HG03095 (cell line): Measurements from ENCODE around the gene KIF21B.
"Not testable (repeated sequence)": the region's sequence is repeated elsewhere in the genome, so short reads cannot be mapped to it uniquely, and the experiment has no call there.

Experiments used
- ATAC-seq: cut with Tn5 transposase; IDR thresholded peaks from one replicate; pipeline ENCODE4 v1.9.1; 2021; ENCODE audit warnings: moderate library complexity; ENCODE audit not compliant: unreplicated experiment

Gene KIF21B

GRCh38 chr1:200971955-200972711, 51.4 kb downstream of the KIF21B start:
- ATAC-seq: no peak

DNA sequence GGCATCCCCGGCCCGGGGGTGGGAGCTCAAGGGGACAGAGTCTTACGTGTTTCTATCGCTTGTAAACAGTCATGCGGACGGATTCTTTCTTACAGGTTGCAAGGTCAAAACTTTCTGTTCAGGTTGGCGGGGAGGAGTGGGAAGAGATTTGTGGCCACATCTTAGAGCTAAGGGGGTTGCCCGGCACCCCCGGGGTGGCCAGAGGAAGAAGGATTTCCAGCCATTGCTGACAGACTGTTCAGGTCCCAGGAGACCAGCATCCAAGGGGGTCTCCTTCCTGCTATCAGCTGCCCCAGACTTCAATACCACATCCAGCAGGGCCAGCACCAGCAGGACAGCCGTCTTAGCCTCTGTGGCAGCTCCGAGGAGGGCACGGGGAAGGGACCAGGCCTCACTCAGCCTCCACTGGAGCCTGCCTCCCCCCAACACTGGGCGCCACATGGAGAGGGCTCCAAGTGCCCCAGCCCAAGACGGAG, 52.0 kb downstream of the KIF21B start:
- no peak for ATAC-seq

DNA sequence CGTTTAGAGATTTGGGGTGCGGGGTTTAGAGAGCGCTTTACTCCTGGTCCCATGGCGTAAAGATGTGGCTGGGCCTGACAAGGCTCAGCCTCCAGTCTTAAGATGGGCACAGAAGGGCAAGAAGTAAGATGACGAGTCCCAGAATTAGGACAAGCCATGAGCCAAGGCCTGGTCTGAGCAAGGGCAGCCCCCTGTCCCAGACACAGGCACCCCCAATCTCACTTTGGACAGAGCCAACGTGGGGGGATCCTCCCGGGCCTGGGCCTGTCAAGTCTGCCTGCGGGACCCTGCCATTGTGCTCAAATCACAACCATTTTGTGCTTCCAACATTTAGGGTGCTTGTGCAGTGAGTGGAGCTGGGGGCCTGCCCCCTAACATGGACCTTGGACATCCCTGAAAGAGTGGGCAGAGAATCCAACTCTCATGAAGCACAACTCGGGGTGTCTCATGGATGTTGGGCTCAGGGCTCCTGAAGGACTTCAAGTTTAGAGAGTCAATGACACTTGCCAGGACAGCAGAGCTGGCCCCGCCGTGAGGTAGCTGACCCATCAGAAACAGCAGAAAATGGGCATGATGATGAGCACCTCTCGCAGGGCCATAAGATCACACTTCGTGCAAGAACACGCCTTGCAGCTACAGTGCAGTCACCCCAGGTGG, 52.6 kb downstream of the KIF21B start:
- no peak for ATAC-seq

DNA sequence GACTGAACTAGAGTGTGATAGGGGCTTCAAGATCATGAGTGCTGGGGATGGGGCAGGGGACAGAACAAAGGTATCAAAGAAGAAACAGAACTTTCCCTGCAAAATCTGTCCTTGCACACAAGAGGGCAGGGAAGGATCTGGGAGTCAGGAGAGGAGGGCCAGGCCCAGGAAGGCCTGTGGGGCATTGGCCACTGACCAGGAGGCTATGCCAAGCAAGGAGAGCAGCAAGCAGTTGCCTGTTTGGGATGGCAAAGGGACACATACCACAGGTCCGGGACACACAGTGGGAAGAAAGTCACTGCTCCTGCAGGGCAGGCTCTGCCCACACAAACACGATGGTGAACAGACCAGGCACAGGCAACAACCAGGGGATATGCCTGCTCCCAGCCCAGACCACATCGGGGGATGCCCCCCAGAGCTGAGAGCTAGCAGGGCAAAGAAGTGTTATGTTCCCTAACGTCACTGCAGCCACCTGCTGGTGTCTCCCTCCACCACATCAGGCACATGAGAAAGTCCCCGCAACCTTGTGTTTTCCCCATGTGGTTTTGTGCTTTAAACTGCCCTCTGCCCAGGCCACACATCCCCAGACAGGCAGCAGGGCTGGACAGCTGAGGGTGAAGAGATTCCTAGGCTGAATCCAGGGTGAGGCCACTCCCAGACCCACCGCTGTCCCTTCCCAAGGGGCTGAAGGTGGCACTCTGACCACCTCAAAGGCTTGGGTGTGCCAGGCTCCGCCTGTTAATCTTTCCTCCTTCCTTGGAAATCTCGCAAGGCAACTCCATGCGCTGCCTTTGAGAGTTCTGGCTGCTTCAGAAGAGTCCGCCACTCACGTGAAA, 53.6 kb downstream of the KIF21B start:
- ATAC-seq: peak; percentile 85

GRCh38 chr1:200968469-200969410, 54.8 kb downstream of the KIF21B start:
- ATAC-seq: no peak

- ATAC-seq: no peak
Measured at GRCh38 chr1:200967693-200968468, 55.6 kb downstream of the KIF21B start.

DNA sequence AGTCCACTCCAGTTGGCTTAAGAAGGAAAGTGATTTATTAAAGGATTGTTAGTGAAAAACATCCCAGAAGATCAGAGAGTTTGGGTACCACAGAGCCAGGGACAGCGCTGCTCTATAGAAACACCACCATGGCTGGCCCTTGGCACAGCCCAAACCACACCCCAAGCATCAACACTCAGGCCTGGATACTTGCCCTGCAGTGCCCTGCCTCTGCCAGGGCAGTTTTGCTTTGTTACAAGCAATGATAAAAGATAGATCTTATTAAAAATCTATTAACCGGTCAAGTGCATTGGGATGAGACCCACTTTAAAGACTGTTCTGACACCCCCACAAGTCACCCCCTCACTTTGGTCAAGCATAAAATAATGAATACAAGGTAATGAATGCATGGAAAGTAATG, 56.6 kb downstream of the KIF21B start:
- no peak for ATAC-seq

- no peak for ATAC-seq
Measured at GRCh38 chr1:200965111-200965805, 58.3 kb downstream of the KIF21B start.

DNA sequence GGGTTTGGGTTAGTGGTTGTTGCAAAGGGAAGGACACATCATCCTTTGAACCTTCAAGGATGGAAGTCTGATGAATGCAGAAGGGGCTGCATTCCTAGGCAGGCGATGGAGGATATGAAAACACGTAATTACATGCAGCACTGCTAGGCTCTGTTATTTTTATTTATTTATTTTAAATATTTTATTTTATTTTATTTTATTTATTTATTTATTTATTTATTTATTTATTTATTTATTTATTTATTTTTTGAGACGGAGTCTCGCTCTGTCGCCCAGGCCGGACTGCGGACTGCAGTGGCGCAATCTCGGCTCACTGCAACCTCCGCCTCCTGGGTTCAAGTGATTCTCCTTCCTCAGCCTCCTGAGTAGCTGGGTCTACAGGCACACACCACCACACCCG, 59.6 kb downstream of the KIF21B start:
- ATAC-seq: not testable (repeated sequence)

- no peak for ATAC-seq
Measured at GRCh38 chr1:200963076-200963475, 60.4 kb downstream of the KIF21B start.

DNA sequence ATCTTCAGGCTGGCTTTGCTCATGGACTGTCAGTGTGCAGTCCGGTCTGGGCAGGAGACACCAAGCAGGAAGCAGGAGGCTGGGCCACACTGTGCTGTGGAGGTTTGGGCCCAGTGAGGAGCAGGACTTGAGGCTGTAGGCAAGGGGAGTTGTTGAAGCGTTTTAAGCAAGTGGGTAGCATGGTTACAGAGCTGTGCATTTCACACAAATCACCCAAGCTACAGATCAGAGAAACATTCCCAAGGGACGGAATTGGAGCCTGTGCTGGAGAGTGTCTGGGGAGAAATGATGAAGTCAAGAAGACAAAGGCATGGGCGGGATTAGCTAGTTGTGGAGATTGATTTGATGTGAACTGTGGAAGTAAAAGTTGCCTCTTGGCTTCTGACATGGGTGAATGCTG, 60.9 kb downstream of the KIF21B start:
- ATAC-seq: no peak

DNA sequence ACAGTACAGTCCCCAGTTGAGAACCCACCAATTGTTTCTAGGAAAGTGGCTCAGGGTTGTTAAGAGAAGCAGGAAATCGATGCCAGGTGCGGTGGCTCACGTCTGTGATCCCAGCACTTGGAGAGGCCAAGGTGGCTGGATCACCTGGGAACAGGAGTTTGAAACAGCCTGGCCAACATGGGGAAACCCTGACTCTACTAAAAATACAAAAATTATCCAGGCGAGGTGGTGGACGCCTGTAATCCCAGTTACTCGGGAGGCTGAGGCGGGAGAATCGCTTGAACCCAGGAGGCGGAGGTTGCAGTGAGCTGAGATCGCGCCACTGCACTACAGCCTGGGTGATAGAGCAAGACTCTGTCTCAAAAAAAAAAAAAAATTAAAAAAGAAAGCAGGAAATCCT, 61.4 kb downstream of the KIF21B start:
- not testable (repeated sequence) for ATAC-seq

GRCh38 chr1:200960948-200961340, 62.6 kb downstream of the KIF21B start:
- ATAC-seq: no peak

GRCh38 chr1:200960236-200960947, 63.1 kb downstream of the KIF21B start:
- ATAC-seq: no peak

GRCh38 chr1:200959411-200959921, 64.0 kb downstream of the KIF21B start:
- ATAC-seq: no peak

DNA sequence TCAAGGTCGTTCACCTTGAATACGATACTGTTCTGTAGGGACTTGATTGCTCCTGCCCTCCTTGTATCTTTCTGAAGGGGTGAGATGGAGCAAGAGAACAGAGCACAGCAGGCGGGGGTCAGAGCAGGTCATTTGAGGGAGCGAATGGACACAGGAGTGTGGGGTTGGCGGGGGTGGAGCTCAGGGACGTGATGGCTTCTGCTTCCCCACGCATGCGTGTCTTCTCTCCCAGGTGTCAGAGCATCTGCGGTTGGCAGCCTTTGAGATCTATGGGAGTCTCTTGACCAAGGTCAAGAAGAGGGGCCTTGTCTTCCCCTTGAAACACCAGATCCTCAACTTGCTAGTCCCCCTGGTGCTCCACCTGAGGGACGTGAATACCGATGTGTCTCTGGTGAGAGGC, 64.9 kb downstream of the KIF21B start:
- ATAC-seq: no peak

DNA sequence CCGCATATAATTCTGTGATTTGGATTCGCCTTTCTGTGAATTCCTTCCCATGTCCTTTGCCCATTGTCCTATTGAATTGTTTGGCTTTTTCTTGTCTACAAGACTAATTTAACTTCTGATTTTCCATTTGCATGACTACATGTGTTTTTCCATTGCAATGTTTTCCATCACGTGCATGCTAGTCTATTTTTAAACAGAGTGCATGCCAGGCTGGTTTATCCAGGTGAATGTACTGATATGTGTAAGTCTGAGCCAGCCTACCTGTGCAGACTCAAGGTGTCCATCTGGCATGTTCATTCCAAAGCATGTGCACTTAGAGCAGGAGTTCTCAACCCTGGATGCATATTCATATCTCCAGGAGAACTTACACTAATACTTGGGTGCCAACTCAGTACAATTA, 69.1 kb downstream of the KIF21B start:
- ATAC-seq: no peak

- ATAC-seq: no peak
Measured at GRCh38 chr1:200951016-200951415, 72.5 kb downstream of the KIF21B start.
